Liver (tissue), 9 donors: Measurements from ENCODE around the gene RELN. TPM values are rescaled to one million over a fixed set of nuclear protein-coding genes. Genes with fewer than 3 reads are reported as not detected.

Experiments used
- DNase-seq: peaks from one replicate; pipeline ENCODE4 v3.0.0-alpha.2; 2017; ENCODE audit warnings: low spot score
- H3K27ac ChIP-seq, 2 donors: one replicate each; pipeline ENCODE4 v1.7.0; 2013; ENCODE audit warnings: inconsistent platforms in 2 of 2, low read length in 2 of 2, control low read depth in 1 of 2, low read depth in 1 of 2, mild to moderate bottlenecking in 1 of 2
- H3K27me3 ChIP-seq, 4 donors: one replicate each; pipeline versions ENCODE4 v1.6.1 to v1.7.0; 2013; ENCODE audit warnings: low read length in 3 of 4, inconsistent platforms in 1 of 4, mild to moderate bottlenecking in 1 of 4, moderate library complexity in 1 of 4; ENCODE audit not compliant: control insufficient read depth in 4 of 4, insufficient read depth in 4 of 4
- H3K36me3 ChIP-seq, 4 donors: one replicate each; pipeline versions ENCODE4 v1.6.1 to v1.7.0; 2013; ENCODE audit warnings: low read length in 3 of 4, mild to moderate bottlenecking in 3 of 4, low read depth in 1 of 4, moderate library complexity in 1 of 4; ENCODE audit not compliant: control insufficient read depth in 4 of 4, insufficient read depth in 3 of 4
- H3K4me1 ChIP-seq, 4 donors: one replicate each; pipeline versions ENCODE4 v1.6.1 to v1.7.0; 2013; ENCODE audit warnings: low read length in 3 of 4, mild to moderate bottlenecking in 3 of 4, moderate library complexity in 1 of 4; ENCODE audit not compliant: control insufficient read depth in 4 of 4, insufficient read depth in 4 of 4
- H3K4me3 ChIP-seq, 3 donors: one replicate each; pipeline versions ENCODE4 v1.6.1 to v1.7.0; 2013; ENCODE audit warnings: low read length in 3 of 3, control low read depth in 1 of 3, low read depth in 1 of 3, mild to moderate bottlenecking in 1 of 3
- H3K9ac ChIP-seq, 2 donors: one replicate each; pipeline ENCODE4 v1.7.0; 2013; ENCODE audit warnings: low read length in 2 of 2, mild to moderate bottlenecking in 2 of 2, moderate library complexity in 2 of 2, control low read depth in 1 of 2, low read depth in 1 of 2
- H3K9me3 ChIP-seq, 4 donors: one replicate each; pipeline versions ENCODE4 v1.6.1 to v1.7.0; 2013; ENCODE audit warnings: low read length in 3 of 4; ENCODE audit not compliant: control insufficient read depth in 4 of 4
- CTCF ChIP-seq: fragments of 150-350 bp; IDR thresholded peaks from 2 replicates; pipeline ENCODE4 v1.5.1; 2017; ENCODE audit warnings: improper control_type of control experiment, low read depth, low read length; ENCODE audit not compliant: missing input control
- EGR1 ChIP-seq, 2 donors: IDR thresholded peaks; 2 replicates each; pipeline ENCODE4 v1.6.1; 2016 to 2018; ENCODE audit warnings: antibody characterized with exemption in 2 of 2, low read depth in 2 of 2
- FOXA1 ChIP-seq: IDR thresholded peaks from 2 replicates; pipeline ENCODE4 v1.6.1; 2016; ENCODE audit warnings: antibody characterized with exemption
- FOXA2 ChIP-seq: IDR thresholded peaks from 2 replicates; pipeline ENCODE4 v1.6.1; 2016; ENCODE audit warnings: antibody characterized with exemption
- HNF4A ChIP-seq, 2 donors: conservative IDR thresholded peaks; 2 replicates each; pipeline ENCODE4 v1.6.1; 2016; ENCODE audit warnings: antibody characterized with exemption in 2 of 2, mild to moderate bottlenecking in 2 of 2
- HNF4G ChIP-seq: IDR thresholded peaks from 2 replicates; pipeline ENCODE4 v1.6.1; 2016; ENCODE audit warnings: antibody characterized with exemption
- JUND ChIP-seq, 2 donors: IDR thresholded peaks; 2 replicates each; pipeline ENCODE4 v1.6.1; 2016; ENCODE audit warnings: antibody characterized with exemption in 2 of 2
- NR2F2 ChIP-seq: IDR thresholded peaks from 2 replicates; pipeline ENCODE4 v1.6.1; 2016; ENCODE audit warnings: antibody characterized with exemption
- RAD21 ChIP-seq, 2 donors: IDR thresholded peaks; 2 replicates each; pipeline ENCODE4 v1.6.1; 2016; ENCODE audit warnings: antibody characterized with exemption in 2 of 2, mild to moderate bottlenecking in 2 of 2
- RXRA ChIP-seq, 2 donors: IDR thresholded peaks; 2 replicates each; pipeline ENCODE4 v1.6.1; 2017 to 2018; ENCODE audit warnings: antibody characterized with exemption in 2 of 2, mild to moderate bottlenecking in 1 of 2
- SP1 ChIP-seq: IDR thresholded peaks from 2 replicates; pipeline ENCODE4 v1.6.1; 2018; ENCODE audit warnings: antibody characterized with exemption, mild to moderate bottlenecking
- TAF1 ChIP-seq: conservative IDR thresholded peaks from 2 replicates; pipeline ENCODE4 v1.6.1; 2016; ENCODE audit warnings: antibody characterized with exemption, mild to moderate bottlenecking
- YY1 ChIP-seq: IDR thresholded peaks from 2 replicates; pipeline ENCODE4 v1.6.1; 2016; ENCODE audit warnings: antibody characterized with exemption, mild to moderate bottlenecking
- WGBS: extraction: QIAGEN DNeasy Blood & Tissue Kit; methylation state at CpG from one replicate; pipeline ENCODE4 v1.1.7; 2013; 5-methylcytosine and 5-hydroxymethylcytosine counted together
- polyA plus RNA-seq, 2 donors: library from polyadenylated mRNA; stranded (reverse) in 1 of 2; unstranded in 1 of 2; fragments of 200-250 nt in 1 of 2; fragments of >200 nt in 1 of 2; fragmentation: Nextera tagmentation in 1 of 2; extraction: Ambion mirVana in 1 of 2; gene quantifications; one replicate each; pipeline versions ENCODE4 v1.2.1 to v1.2.3, GENCODE V29; 2013 to 2015
- total RNA-seq, 2 donors: library from RNA; depleted of rRNA; stranded (reverse); fragments of >200 nt; gene quantifications; one replicate each; pipeline ENCODE4 v1.2.3, GENCODE V29; 2014
- TF ChIP-seq, protein P1 (sequence below): IDR thresholded peaks from 2 replicates; pipeline ENCODE4 v1.6.1; 2016; ENCODE audit warnings: antibody characterized with exemption
- TF ChIP-seq, protein P2 (sequence below): IDR thresholded peaks from 2 replicates; pipeline ENCODE4 v1.6.1; 2016; ENCODE audit warnings: antibody characterized with exemption, mild to moderate bottlenecking
- TF ChIP-seq, protein P3 (sequence below): IDR thresholded peaks from 2 replicates; pipeline ENCODE4 v1.6.1; 2016; ENCODE audit warnings: antibody characterized with exemption
- TF ChIP-seq, protein P4 (sequence below): IDR thresholded peaks from 2 replicates; pipeline ENCODE4 v1.6.1; 2016; ENCODE audit warnings: antibody characterized with exemption
- donor health status: healthy.
- donor health status: healthy.
- donor health status: healthy.
- donor health status: healthy.
- donor health status: healthy.

The RELN gene
- total and polyA plus RNA-seq, 4 donors: 10.0 to 69.8 (median 28.4) TPM

DNA sequence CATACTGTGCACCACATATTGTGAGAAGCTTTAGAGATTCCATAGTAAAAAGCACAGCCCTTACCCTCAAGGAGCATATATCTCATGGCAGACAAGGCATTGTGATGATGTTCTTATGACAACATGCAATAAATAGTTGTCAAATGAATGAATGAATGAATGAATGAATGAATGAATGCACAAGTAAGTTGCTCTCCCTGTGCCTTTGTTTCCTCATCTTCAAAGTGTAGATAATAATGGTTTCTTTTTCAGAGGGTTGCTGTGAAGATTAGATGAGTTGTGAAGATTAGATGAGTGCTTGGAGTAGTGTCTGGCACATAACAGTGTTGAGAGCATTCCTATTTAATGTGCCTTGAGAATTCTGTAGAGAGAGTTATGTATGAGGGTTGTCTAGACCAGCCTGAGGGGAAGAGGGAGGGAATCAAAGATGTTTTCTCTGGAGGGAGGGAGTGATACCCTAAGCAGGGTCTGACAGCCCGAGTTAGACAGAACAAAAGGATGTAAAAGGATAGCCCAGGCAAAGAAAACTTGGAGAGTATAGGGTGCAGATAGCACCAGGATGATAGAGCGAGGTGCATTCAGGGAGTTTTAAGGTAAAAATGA is 217.2 kb downstream of the RELN start:
- H3K9me3 ChIP-seq: no peaks in the 10 kb centered on the region
- H3K36me3 ChIP-seq: no peaks in the 10 kb centered on the region
- no peaks in the 10 kb centered on the region for H3K4me1 ChIP-seq
- H3K4me3 ChIP-seq: no peak overlapping the region
- DNase-seq: no peak
- no peaks in the 10 kb centered on the region for H3K27me3 ChIP-seq
- TF ChIP-seq FOXA1 (no peak), NR2F2 (no peak), HNF4G (no peak), RAD21 (IDR thresholded peaks at IDR 0.05) (no peak), CTCF (no peak), FOXA2 (no peak), TAF1 (no peak), RXRA (IDR thresholded peaks at IDR 0.05) (no peak), HNF4A (conservative IDR thresholded peaks at IDR 0.05) (no peak), SP1 (no peak), YY1 (no peak), EGR1 (IDR thresholded peaks at IDR 0.05; ENCODE audit: low read depth in 2 of 2) (no peak), JUND (IDR thresholded peaks at IDR 0.05) (no peak)
- TF ChIP-seq, protein P1, sequence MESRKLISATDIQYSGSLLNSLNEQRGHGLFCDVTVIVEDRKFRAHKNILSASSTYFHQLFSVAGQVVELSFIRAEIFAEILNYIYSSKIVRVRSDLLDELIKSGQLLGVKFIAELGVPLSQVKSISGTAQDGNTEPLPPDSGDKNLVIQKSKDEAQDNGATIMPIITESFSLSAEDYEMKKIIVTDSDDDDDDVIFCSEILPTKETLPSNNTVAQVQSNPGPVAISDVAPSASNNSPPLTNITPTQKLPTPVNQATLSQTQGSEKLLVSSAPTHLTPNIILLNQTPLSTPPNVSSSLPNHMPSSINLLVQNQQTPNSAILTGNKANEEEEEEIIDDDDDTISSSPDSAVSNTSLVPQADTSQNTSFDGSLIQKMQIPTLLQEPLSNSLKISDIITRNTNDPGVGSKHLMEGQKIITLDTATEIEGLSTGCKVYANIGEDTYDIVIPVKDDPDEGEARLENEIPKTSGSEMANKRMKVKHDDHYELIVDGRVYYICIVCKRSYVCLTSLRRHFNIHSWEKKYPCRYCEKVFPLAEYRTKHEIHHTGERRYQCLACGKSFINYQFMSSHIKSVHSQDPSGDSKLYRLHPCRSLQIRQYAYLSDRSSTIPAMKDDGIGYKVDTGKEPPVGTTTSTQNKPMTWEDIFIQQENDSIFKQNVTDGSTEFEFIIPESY: no peak
- TF ChIP-seq, protein P2, sequence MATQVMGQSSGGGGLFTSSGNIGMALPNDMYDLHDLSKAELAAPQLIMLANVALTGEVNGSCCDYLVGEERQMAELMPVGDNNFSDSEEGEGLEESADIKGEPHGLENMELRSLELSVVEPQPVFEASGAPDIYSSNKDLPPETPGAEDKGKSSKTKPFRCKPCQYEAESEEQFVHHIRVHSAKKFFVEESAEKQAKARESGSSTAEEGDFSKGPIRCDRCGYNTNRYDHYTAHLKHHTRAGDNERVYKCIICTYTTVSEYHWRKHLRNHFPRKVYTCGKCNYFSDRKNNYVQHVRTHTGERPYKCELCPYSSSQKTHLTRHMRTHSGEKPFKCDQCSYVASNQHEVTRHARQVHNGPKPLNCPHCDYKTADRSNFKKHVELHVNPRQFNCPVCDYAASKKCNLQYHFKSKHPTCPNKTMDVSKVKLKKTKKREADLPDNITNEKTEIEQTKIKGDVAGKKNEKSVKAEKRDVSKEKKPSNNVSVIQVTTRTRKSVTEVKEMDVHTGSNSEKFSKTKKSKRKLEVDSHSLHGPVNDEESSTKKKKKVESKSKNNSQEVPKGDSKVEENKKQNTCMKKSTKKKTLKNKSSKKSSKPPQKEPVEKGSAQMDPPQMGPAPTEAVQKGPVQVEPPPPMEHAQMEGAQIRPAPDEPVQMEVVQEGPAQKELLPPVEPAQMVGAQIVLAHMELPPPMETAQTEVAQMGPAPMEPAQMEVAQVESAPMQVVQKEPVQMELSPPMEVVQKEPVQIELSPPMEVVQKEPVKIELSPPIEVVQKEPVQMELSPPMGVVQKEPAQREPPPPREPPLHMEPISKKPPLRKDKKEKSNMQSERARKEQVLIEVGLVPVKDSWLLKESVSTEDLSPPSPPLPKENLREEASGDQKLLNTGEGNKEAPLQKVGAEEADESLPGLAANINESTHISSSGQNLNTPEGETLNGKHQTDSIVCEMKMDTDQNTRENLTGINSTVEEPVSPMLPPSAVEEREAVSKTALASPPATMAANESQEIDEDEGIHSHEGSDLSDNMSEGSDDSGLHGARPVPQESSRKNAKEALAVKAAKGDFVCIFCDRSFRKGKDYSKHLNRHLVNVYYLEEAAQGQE: no peak
- TF ChIP-seq, protein P3, sequence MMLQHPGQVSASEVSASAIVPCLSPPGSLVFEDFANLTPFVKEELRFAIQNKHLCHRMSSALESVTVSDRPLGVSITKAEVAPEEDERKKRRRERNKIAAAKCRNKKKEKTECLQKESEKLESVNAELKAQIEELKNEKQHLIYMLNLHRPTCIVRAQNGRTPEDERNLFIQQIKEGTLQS: no peak
- TF ChIP-seq, protein P4, sequence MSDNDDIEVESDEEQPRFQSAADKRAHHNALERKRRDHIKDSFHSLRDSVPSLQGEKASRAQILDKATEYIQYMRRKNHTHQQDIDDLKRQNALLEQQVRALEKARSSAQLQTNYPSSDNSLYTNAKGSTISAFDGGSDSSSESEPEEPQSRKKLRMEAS: no peak
- no peak overlapping the region for H3K9ac ChIP-seq
- 81% methylated on average over 2 of the region's 2 CpGs for WGBS
- no peak overlapping the region for H3K27ac ChIP-seq
